Loucy (cell line): ENCODE data around the gene KLF16.

Source experiments
- H2AFZ ChIP-seq: fragments of 200-600 bp; sonication (generic); 2 replicates; pipeline ENCODE4 v1.6.0; 2016; ENCODE audit warnings: antibody characterized with exemption, mild to moderate bottlenecking, low read length, moderate library complexity
- H3F3A ChIP-seq: fragments of 200-600 bp; 2 replicates; pipeline ENCODE4 v1.6.0; 2016; ENCODE audit warnings: antibody characterized with exemption, low read depth, mild to moderate bottlenecking
- H3K27me3 ChIP-seq: fragments of 200-600 bp; sonication (generic); 2 replicates; pipeline ENCODE4 v1.6.1; 2014; ENCODE audit warnings: low read length, mild to moderate bottlenecking; ENCODE audit not compliant: insufficient read depth, poor library complexity, severe bottlenecking
- H3K36me3 ChIP-seq: fragments of 200-600 bp; sonication (generic); 2 replicates; pipeline ENCODE4 v1.6.1; 2016; ENCODE audit warnings: low read length; ENCODE audit not compliant: insufficient read depth
- H3K4me1 ChIP-seq: fragments of 200-600 bp; sonication (generic); 2 replicates; pipeline ENCODE4 v1.5.1; 2014; ENCODE audit warnings: low read length, mild to moderate bottlenecking; ENCODE audit not compliant: insufficient read depth, poor library complexity, severe bottlenecking
- H3K4me2 ChIP-seq: fragments of 200-600 bp; sonication (generic); 2 replicates; pipeline ENCODE4 v1.6.0; 2014; ENCODE audit warnings: antibody characterized with exemption, low read length, low read depth, mild to moderate bottlenecking; ENCODE audit not compliant: poor library complexity, severe bottlenecking
- H3K4me3 ChIP-seq: fragments of 200-600 bp; sonication (generic); 2 replicates; pipeline ENCODE4 v1.5.1; 2014; ENCODE audit warnings: low read length, mild to moderate bottlenecking, mixed read lengths; ENCODE audit not compliant: poor library complexity, severe bottlenecking
- H3K79me2 ChIP-seq: fragments of 200-600 bp; sonication (generic); 2 replicates; pipeline ENCODE4 v1.6.1; 2014; ENCODE audit warnings: low read length; ENCODE audit not compliant: insufficient read depth
- H3K9ac ChIP-seq: fragments of 200-600 bp; sonication (generic); 2 replicates; pipeline ENCODE4 v1.6.0; 2014; ENCODE audit warnings: mild to moderate bottlenecking, low read depth, low read length, moderate library complexity; ENCODE audit not compliant: poor library complexity, severe bottlenecking
- H3K9me2 ChIP-seq: fragments of 200-600 bp; sonication (generic); replicated peaks from 2 replicates; pipeline ENCODE4 v1.6.1; 2016; ENCODE audit warnings: low read depth, low read length, mixed read lengths
- H3K9me3 ChIP-seq: fragments of 200-600 bp; sonication (generic); 2 replicates; pipeline ENCODE4 v1.6.1; 2014; ENCODE audit warnings: mild to moderate bottlenecking, antibody characterized with exemption, low read length, low read depth; ENCODE audit not compliant: insufficient read depth
- H4K20me1 ChIP-seq: fragments of 200-600 bp; sonication (generic); 2 replicates; pipeline ENCODE4 v1.6.0; 2014; ENCODE audit warnings: antibody characterized with exemption, low read length, mild to moderate bottlenecking; ENCODE audit not compliant: insufficient read depth, poor library complexity, severe bottlenecking
- EZH2phosphoT487 ChIP-seq: fragments of 200-600 bp; IDR thresholded peaks from 2 replicates; pipeline ENCODE4 v1.6.1; 2018; ENCODE audit warnings: antibody characterized with exemption, mild to moderate bottlenecking, moderate library complexity, borderline replicate concordance
- TF ChIP-seq, protein P1 (sequence below): fragments of 200-600 bp; sonication (generic); conservative IDR thresholded peaks from 2 replicates; pipeline ENCODE4 v1.5.1; 2014; ENCODE audit warnings: mild to moderate bottlenecking, antibody characterized with exemption, low read length

The KLF16 gene

DNA sequence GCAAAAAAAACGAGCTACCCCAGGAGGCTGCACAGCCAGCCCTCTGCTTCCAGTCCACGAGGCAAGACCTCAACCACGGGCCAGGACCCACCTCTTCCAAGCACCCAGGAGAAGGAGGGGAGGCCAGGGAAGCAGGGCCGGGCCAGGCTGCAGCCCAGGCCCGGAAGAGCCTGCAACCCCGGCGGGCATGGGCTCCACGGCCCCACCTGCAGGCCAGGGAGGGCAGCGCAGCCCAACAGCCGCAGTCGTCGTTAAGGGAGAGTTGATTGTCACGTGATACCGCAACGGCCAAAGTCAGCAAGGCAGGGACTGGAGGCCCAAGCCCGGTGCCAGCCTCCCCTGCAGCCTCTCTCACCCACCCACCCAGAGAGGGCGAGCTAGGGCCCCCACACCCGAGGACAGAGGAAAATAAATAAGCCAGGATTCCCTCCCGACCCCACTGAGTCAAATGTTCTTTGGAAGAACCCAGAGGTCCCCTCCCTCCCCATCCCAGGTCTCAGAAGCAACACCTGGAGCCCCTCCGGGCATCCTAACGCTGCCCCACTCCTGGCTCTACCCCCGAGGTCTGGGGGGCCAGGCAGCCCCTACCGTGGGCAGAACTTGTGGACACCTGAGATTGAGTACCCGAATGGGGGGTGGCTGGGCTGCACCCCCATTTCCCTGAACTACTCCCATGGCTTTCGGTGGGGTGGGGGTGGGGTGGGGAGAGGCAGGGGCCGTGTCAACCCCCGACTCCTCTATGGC, 9.9 kb downstream of the KLF16 start:
- Histone ChIP-seq H3K27me3 (no peaks in the 10 kb centered on the region), H3K79me2 (peaks cover 51% of the 10 kb centered on the region), H3K9ac (peak overlapping the region; percentile 75), H2AFZ (peak overlapping the region; percentile 41; the same call in 1 of the 2 replicates), H3K4me2 (peak overlapping the region; percentile 69), H3F3A (no peaks in the 10 kb centered on the region), H3K9me2 (no peaks in the 10 kb centered on the region), H3K4me3 (peak overlapping the region; percentile 47), H4K20me1 (peaks cover 30% of the 10 kb centered on the region), H3K4me1 (peaks cover 22% of the 10 kb centered on the region), H3K9me3 (no peaks in the 10 kb centered on the region), H3K36me3 (no peaks in the 10 kb centered on the region)
- TF ChIP-seq, protein P1, sequence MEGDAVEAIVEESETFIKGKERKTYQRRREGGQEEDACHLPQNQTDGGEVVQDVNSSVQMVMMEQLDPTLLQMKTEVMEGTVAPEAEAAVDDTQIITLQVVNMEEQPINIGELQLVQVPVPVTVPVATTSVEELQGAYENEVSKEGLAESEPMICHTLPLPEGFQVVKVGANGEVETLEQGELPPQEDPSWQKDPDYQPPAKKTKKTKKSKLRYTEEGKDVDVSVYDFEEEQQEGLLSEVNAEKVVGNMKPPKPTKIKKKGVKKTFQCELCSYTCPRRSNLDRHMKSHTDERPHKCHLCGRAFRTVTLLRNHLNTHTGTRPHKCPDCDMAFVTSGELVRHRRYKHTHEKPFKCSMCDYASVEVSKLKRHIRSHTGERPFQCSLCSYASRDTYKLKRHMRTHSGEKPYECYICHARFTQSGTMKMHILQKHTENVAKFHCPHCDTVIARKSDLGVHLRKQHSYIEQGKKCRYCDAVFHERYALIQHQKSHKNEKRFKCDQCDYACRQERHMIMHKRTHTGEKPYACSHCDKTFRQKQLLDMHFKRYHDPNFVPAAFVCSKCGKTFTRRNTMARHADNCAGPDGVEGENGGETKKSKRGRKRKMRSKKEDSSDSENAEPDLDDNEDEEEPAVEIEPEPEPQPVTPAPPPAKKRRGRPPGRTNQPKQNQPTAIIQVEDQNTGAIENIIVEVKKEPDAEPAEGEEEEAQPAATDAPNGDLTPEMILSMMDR: peak; percentile 83
- no peak for TF ChIP-seq EZH2phosphoT487

DNA sequence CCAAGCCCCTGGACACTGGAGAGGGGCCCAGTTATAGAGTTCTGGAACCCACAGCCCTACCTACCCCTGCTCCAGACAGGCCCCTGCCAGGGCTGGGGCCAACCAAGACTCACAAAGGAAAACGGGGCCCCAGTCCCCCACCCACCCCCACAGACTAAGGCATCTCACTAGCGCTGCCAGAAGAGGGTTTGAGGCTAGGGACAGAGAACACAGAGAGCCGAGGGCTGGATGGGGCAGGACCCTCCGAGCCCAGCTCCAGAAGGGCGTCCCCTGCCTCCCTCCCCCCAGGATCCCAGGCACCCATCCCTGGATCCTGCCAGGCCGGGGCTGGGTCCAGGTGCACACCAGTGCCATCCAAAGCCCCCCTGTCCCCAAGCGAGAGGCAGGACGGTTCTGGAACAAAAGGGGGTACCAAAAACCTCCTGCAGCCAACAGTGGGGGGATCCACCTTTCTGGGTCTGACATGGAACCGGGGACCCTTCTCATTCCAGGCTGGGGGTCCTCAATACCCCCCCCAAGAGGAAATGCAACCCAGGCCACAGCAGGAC, 10.7 kb downstream of the KLF16 start:
- H3K9ac ChIP-seq: peak overlapping the region; percentile 75

DNA sequence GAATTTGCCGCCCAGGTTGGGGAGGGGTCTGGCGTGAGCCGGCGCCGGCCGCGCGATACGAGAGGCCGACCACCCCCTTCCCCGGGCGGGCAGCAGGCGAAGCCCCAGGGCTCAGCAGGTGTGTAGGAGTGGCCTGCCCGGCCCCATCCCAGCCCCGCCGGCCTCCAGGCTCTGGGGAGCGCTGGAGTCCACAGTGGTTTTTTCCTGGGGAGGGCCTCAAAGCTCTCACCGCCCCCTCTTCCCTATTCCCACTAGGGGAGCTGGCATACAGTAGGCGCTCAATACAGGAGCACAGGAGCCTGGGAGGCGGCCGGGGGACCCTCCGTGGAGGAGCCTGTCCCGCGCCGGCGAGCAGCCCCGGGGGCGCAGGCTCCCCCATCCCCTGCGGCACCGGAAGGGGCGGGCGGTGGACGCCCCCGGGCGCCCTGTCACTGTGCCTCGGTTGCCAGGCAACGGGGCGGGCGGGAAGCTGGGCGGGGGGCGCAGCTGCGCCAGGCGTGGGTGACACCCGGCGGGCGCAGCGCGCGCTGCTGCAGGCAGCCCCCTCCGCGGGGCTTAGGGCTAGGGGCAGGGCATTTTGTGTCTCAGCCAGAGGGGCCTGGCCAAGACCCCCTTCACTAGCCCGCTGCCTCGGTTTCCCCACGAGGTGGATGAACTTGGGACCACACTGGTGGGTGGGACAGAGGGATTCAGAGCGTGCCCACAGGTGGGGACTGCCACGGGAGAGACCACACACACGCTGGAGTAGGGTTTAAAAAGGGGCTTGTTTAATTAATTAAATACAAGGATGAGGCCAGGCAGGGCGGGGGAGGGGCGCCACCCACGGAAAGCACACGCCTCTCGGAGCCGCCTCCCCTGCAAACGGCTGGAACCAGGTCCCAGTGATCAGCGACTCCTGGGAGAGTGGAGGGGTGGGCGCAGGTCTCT, 11.5 kb downstream of the KLF16 start:
- Histone ChIP-seq H3K9me2 (no peaks in the 10 kb centered on the region), H3K4me3 (no peak overlapping the region), H3F3A (no peaks in the 10 kb centered on the region), H3K36me3 (no peaks in the 10 kb centered on the region), H3K9me3 (no peaks in the 10 kb centered on the region), H3K9ac (no peak overlapping the region), H3K79me2 (peaks cover 49% of the 10 kb centered on the region), H3K4me2 (no peak overlapping the region), H3K27me3 (peaks cover 4% of the 10 kb centered on the region), H2AFZ (no peak overlapping the region), H3K4me1 (peaks cover 30% of the 10 kb centered on the region), H4K20me1 (peaks cover 30% of the 10 kb centered on the region)
- no peak for TF ChIP-seq EZH2phosphoT487
- TF ChIP-seq, protein P1: no peak

More for the DNA sequence above, 10.7 kb downstream of the KLF16 start:
- TF ChIP-seq, protein P1: no peak
- no peak for TF ChIP-seq EZH2phosphoT487
- Histone ChIP-seq H3K4me2 (no peak overlapping the region), H3K4me1 (peaks cover 23% of the 10 kb centered on the region), H3K4me3 (no peak overlapping the region), H4K20me1 (peaks cover 30% of the 10 kb centered on the region), H3K27me3 (peaks cover 4% of the 10 kb centered on the region), H3K9me3 (no peaks in the 10 kb centered on the region), H3K79me2 (peaks cover 49% of the 10 kb centered on the region), H2AFZ (no peak overlapping the region), H3K9me2 (no peaks in the 10 kb centered on the region), H3K36me3 (no peaks in the 10 kb centered on the region), H3F3A (no peaks in the 10 kb centered on the region)
